GM20431 (cell line): ENCODE data around the gene ITSN2.

Experiments used
- in situ Hi-C: fragments of 300-500 bp; cut with MseI, MboI; formaldehyde crosslinking; loops from one replicate; pipeline ENCODE4 v1.15.0; 2020; ENCODE audit warnings: low sequenced_read_pairs; ENCODE audit not compliant: unreplicated experiment

Gene ITSN2

DNA sequence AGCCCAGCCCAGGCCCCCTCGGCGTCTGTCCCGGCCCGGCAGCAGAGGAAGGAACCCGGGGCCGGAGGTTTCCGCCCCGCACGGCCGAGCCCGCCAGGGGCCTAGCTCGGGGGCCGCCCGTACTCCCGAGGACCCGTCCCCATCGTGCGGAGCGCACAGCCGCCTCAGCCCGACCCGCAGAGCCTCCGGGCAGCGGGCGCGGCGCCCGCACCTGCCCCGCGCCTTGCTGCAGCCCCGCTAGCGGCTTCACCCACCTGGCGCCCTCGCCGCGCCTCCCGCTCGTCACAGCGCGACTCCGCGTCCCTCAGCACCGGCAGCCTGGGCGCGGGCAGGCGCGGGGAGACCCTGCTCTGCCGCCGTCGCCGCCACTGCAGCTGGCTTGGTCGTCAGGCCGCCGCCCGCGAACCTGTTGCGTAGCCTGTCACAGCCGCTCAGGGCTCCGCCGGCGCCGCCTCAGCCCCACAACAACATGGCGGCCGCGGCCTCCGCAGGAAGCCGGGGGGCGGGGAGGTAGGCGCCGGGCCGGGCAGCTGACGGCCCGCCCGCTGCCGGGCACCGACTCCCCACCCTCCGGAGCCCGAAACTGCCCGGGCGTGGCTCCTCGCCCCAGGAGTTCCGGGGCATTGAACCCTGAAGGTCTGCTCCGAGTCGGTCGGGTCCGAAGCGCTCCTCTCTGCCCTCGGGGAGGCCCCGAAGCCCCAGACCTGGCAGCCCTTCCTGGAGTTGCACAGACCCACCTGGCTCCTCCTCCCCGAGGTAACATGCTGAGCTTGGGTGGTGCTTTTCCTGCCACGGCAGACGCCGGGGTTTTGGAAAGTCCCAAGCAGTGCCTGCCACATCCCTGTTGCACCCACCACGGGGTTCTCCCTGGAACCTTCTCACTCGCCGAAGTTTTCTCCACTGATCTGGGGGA, at the start of gene ITSN2:
Gene ITSN2 (minus strand): TSS at position 487 of the 913 bp plus-strand sequence. CDS start 32,454 bp downstream, outside the sequence.
- in situ Hi-C loops, result no loop called here

DNA sequence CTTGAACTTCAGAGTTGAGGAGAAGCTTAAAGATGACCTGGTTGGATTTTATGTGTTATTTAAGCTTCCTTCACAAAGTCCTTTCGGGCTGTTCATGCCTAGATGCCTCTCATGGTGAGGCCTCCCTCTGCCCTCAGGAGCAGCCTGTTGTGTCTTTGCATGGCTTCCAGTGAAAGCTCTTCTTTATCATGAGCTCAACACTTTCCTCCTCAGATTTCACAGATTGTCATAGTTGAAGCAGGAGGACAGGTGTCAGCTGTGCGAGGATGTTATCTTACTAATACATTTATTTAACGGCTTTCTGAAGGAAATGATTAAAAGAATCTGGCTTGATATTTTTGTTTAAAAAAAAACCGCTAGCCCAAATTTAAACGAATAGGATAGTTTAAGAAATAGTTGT, 48.8 kb upstream of the ITSN2 start:
- in situ Hi-C loops, result loop anchor here (25.0 kb wide), 1 partner anchor 728 kb away; no protein-coding TSS in a partner anchor

DNA sequence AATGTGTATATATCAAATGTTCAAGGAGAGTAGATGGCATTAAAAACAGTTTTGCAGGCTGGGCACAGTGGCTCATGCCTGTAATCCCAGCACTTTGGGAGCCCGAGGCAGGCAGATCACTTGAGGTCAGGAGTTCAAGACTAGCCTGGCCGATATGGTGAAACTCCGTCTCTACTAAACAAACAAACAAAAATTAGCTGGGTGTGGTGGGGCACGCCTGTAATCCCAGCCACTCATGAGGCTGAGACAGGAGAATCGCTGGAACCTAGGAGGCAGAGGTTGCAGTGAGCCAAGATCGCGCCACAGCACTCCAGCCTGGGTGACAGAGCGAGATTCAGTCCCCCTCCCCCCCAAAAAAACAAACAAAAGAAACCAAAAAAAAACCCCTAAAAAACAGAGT, 48.4 kb upstream of the ITSN2 start:
- in situ Hi-C loops, result loop anchor here (25.0 kb wide), 1 partner anchor 729 kb away; no protein-coding TSS in a partner anchor

DNA sequence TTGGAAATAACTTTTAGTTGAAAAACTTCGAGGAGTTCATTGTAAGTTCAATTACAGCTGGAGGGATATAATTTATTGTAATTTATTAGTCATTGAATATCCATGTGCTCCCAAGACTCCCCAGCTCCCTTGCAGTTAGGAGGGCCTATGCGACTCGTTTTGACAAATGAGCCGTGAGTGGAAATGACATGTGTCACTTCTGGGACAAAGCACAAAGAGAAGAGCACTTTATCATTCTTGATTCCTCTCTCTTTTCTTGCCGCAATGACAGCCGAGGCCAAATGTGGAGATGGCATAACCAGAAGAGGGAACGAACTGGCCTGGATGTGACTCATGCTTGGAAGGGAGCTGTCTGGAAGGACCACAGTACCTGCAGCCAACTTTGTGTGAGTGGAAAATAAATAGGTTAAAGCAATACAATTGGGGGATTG, 44.2 kb upstream of the ITSN2 start:
- in situ Hi-C loops, result loop anchor here (25.0 kb wide), 1 partner anchor 733 kb away; no protein-coding TSS in a partner anchor

DNA sequence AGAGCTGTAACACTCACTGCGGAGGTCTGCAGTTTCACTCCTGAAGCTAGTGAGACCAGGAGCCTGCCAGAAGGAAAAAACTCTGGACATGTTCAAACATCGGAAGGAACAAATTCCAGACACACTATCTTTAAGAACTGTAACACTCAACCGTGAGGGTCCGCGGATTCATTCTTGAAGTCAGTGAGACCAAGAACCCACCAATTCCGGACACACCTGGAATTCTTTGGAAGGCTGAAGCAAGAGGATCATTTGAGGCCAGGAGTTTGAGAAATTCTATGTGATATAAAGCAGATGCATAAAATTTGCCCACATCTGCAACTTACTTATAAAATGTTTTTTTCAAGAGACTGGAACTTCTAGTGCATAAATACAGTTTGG, 43.5 kb upstream of the ITSN2 start:
- in situ Hi-C loops, result loop anchor here (25.0 kb wide), 1 partner anchor 733 kb away; no protein-coding TSS in a partner anchor

DNA sequence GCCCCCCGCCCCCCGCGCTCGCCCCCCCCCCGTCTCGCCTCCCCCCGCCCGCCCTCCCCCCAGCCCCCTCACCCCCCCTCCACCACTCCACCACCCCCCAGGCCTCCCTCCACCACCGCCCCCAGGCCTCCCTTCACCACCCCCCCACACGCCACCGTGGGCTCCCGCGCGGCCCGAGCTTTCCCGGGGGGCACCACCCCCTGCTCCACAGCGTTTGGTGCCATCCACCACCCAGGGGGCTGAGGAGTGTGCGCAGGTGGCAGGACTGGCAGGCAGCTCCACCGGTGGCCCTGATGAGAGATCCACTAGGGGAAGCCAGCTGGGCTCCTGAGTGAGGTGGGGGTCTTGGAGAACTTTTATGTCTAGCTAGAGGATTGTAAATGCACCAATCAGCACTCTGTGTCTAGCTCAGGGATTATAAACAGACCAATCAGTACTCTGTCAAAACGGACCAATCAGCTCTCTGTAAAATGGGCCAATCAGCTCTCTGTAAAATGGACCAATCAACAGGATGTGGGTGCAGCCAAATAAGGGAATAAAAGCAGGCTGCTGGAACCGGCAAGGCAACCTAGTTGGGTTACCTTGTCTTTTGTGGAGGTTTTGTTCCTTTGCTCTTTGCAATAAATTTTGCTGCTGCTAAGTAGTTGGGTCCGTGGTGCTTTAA, 43.0 kb upstream of the ITSN2 start:
- in situ Hi-C loops, result loop anchor here (25.0 kb wide), 1 partner anchor 734 kb away; no protein-coding TSS in a partner anchor

DNA sequence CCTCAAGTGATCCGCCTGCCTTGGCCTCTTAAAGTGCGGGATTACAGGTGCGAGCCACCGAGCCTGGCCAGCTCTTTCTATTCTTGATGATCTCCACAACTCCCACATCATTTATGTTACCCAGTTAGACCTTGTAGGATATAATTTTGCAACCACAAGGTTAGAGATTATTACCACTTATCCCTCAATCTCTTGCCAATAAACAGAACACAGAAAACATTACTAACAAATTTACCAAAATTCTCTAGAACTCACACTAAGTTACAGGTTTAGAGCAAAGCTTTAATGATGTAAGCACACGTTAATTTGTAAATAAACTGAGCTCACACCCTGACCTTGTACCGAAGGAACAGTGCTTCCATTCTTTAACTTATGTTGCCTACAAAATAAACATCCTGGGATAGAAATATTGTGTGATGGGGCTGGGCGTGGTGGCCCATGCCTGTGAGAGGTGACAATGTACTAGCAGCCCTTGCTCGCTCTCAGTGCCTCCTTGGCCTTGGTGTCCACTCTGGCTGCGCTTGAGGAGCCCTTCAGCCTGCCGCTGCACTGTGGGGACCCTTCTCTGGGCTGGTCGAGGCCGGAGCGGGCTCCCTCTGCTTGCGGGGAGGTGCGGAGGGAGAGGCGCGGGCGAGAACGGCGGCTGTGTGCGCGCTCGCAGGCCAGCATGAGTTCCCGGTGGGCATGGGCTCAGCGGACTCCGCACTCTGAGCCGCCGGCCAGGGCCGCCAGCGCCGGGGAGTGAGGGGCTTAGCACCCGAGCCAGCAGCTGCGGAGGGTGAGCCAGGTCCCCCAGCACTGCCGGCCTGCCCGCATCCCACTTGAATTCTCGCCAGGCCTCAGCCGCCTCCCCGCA, 42.1 kb upstream of the ITSN2 start:
- in situ Hi-C loops, result loop anchor here (25.0 kb wide), 1 partner anchor 735 kb away; no protein-coding TSS in a partner anchor

DNA sequence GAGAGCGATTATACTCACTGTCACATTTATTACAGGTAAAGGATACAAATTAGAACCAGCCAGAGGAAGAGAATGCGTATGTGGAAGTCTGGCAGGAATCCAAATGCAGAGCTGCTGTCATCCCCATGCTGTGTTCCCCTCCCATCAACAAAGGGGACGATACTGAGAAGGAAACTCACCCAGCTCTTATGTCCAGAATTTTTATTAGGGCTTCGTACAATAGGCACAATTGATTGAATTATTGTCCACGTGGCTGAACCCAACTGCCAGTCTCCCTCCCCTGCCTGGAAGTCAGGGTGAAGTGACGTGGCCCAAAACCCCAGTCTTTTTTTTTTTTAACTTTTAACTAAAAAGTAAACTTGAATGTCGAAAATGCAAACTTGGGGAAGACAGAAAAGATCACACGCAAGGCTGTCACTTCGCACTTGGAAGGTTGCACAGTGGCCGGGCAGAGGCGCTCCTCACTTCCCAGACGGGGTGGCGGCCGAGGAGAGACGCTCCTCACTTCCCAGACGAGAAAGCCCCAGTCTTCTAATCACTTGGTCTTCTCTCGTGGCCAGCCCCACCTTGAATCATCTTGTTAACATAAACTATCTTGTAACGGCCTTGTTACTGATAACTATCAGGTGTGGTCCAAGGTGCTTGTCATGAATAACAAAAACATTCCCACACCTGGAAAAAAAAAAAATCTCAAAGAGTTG, 40.0 kb upstream of the ITSN2 start:
- in situ Hi-C loops, result loop anchor here (25.0 kb wide), 1 partner anchor 737 kb away; no protein-coding TSS in a partner anchor

DNA sequence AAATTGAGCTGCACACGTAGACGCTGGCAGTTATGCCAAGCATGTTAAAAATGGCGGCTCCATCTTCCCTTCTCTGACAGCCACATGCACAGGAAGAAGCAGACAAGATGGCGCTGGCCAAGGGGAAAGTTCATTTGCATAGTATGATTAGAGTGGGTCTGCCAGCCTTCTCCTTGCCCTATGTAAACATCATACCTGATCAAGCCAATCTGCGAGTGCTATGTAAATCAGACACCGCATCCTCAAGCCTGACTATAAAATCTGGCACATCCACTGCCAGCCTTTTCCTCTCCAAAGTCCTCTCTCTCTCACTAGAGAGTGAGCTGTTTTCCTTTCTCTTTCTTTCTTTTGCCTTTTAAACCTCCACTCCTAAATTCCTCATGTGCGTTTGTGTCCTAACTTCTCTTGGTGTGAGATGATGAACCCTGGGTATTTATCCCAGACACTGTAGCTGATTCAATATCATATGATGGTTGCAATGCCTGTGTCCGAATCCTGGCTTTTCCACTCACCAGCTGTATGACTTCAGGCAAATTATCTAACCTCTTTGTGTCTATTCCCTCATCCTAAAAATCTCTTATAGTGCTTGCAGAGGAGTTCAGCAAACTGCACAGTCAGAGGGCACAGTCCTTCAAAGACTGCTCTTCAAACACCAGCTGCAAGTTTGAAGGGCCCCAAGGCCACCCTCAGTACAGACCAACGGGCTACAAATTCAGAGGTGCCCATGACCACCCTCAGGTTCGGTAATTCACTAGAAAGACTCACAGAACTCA, 39.3 kb upstream of the ITSN2 start:
- in situ Hi-C loops, result loop anchor here (25.0 kb wide), 2 partner anchors 162 to 738 kb away; no protein-coding TSS in a partner anchor

DNA sequence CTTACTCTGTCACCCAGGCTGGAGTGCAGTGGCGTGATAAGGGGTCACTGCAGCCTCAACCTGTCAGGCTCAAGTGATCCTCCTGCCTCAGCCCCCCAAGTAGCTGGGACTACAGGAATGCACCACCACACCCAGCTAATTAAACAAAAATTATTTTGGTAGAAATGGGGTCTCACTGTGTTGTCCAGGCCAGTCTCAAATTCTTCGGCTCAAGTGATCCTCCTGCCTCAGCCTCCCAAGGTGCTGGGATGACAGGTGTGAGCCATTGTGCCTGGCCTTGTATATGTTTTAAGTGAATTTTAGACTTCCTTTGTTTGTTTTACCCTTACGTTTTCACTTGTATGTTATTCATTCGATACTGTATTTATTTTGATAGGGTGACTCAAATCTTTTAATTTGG, 34.7 kb upstream of the ITSN2 start:
- in situ Hi-C loops, result loop anchor here (25.0 kb wide), 1 partner anchor 158 kb away; no protein-coding TSS in a partner anchor

DNA sequence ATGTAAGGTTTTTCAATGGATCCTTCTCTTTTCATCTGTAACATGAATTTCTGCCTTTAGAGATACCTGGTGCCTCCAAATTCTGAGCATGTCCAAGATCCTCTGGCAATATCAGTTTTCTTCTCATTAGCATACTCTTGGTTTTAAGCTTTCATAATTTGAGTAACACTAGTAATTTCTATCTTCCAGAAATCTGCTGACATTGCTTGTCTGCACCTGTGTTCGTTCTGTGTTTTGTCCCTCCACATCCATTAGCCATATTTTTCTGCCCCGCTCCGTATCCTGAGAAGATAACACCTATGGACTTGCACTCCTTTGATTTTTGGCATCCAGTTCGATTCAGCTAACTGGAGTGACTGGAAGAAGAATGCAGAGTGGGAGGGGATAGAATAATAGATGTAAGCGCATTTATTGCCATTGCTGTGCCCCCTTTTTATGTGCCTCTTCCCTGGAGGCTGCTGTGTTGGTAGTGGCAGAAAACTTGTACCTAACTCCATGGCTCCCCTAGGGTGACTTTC, 32.3 kb upstream of the ITSN2 start:
- in situ Hi-C loops, result loop anchor here (25.0 kb wide), 1 partner anchor 155 kb away; no protein-coding TSS in a partner anchor

DNA sequence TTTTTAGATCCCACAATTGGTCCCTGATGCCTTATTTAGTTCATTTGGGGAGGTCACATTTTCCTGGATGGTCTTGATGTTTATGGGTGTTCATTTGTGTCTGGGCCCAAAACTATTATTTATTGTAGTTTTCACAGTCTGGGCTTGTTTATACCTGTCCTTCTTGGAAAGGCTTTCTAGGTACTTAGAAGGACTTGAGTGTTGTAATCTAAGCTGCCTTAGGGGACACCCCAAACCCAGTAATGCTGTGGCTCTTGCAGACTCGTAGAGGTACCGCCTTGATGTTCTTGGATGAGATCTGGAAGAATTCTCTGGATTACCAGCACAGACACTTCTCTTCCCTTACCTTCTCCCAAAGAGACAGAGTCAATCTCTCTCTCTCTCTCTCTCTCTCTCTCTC, 25.0 kb upstream of the ITSN2 start:
- in situ Hi-C loops, result loop anchor here (25.0 kb wide), 1 partner anchor 148 kb away; no protein-coding TSS in a partner anchor

DNA sequence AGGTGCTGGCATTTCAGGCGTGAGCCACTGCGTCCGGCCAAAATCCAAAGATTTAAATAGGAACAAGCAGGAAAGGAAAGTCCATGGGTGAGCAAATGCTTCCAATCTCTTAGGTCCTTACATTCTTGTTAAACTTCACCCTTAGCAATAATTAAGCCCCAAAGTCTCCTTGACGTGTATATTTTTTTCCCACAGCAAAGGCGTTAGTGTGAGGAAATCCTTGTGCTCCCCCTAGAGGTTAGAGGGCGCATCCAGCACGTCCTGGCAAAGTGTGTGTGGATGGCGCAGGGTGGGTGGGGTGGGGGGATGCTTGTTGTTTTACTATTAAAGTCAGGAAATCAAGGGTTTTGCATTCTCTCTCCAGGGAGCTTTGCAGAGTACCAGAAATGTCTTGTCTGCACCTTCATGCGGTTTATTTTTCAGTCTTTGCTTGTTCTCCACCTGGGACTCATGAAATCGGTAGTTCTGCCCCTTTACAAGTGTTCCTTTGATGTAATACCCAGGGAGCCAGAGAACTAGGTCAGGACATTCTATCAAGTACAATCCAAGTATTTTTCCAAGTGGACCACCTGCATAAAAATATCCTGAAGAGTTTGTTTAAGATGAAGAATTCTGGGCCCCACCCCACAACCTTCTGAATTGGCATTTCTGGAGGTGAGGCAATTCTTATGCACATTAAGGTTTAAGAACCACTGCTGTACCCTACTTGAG, 22.2 kb upstream of the ITSN2 start:
- in situ Hi-C loops, result loop anchor here (25.0 kb wide), 1 partner anchor 145 kb away; no protein-coding TSS in a partner anchor

DNA sequence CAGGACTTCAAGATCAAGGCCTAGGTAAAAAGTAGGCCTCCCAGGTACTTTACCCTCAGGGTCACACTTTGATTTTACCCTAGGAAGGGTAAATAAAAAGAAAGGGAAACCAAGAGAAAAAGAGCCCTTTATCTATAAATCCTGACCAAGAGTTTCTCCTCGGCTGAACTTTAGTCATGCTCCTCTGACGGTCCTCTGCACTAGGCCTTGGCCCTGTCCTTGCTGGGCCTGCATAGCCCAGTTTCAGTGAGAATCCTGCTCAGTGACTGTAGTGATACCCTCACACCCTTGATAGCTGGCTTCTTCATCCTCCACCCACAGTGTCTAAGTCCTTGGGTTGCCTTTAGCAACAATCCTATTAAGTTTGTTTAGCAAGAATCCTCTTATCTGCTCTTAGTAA, 20.5 kb upstream of the ITSN2 start:
- in situ Hi-C loops, result loop anchor here (25.0 kb wide), 1 partner anchor 144 kb away; no protein-coding TSS in a partner anchor

DNA sequence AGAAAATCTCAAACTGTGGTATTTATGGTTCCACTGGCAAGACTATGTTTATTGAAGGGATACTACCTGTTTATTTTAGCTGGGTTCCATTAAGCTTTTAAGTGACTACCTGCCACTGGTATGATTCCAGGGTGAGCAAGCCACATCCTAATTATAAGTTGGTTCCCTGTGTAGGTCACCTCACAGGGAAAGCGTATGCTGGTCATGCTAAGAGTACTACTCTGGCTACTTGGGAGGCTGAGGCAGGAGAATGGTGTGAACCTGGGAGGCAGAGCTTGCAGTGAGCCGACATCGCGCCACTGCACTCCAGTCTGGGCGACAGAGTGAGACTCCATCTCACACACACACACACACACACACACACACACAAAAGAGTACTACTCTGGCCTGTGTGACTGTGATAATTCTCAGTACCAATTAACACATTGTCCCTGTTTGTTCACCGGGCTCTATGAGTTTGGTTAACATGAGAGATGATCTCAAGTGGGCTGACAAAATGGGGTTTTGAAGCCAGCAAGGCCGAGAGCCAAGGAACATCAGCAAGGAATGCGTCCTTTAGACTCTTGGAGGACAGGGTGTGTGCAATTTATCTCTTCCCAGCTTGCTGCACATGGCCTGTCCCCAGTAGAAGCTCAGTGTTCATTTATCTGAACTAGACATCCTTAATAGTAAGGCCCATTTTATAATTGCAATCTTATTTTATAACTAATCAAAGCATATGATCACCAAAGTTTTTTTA, 15.2 kb upstream of the ITSN2 start:
- in situ Hi-C loops, result loop anchor here (25.0 kb wide), 1 partner anchor 138 kb away; no protein-coding TSS in a partner anchor

DNA sequence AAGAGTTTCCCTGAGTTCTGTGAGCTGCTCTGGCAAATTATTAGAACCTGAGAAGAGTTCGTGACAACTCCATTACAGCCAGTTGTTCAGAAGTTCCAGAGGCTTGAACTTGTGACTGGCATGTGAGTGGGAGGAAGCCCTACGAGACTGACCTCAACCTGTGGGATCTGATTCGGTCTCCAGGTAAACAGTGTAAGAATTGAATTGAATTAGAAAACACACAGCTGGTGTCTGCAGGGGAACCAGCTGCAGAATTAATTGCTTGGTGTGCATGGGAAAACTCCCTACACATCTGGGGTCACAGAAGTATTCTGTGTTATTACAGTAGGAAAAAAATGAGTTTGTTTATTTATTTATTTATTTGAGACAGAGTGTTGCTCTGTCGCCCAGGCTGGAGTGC, 14.0 kb upstream of the ITSN2 start:
- in situ Hi-C loops, result no loop called here

DNA sequence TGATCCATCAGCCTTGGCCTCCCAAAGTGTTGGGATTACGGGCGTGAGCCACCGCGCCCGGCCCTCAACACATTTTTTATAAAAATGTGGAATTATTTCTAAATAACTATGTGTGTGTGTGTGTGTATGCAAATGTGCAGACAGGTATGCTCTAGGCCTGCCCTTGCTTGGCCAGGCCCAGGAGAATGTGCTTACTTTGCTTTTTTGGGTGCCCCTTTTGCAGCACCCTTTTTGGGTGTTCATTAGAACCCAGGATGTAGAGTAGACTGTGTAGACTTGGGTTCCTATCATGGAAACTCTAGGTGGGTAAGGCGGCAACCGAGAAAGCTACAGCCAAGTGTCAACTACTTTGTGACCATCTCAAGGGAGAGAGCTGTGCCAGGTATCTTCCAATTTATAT, 11.7 kb upstream of the ITSN2 start:
- in situ Hi-C loops, result no loop called here
